ENCODE data around the gene LYRM1. TPM values are rescaled to one million over a fixed set of nuclear protein-coding genes. Genes with fewer than 3 reads are reported as not detected.

Gene LYRM1
- polyA plus RNA-seq, 2 of the 4 experiments (the other 2 are of a cell fraction): 38.6 to 44.0 TPM

- ATAC-seq (no peak), FAIRE-seq (no peak), DNase-seq (ENCODE audit: low read depth in 1 of 2, low spot score in 1 of 2) (no peak)
- Histone ChIP-seq H3K4me3 (no peak overlapping the region), H3K27ac (peak overlapping the region; percentile 87 to 94), H3K4me1 (peaks cover 58% of the 10 kb centered on the region), H3K4me2 (peak overlapping the region; percentile 68), H3K9me3 (no peaks in the 10 kb centered on the region)
- no peak for TF ChIP-seq CBX2 (IDR thresholded peaks at IDR 0.05; ENCODE audit: borderline replicate concordance, low read depth)
- TF ChIP-seq JUN (IDR thresholded peaks at IDR 0.05): no peak
- no peak for TF ChIP-seq ZC3H11A (IDR thresholded peaks at IDR 0.05)
- no peak for TF ChIP-seq JUNB (IDR thresholded peaks at IDR 0.05)
- no peak for TF ChIP-seq CHD4 (IDR thresholded peaks at IDR 0.05; ENCODE audit: borderline replicate concordance)
- no peak for TF ChIP-seq HMGXB4 (CRISPR knock-in tag; IDR thresholded peaks at IDR 0.05; ENCODE audit: borderline replicate concordance)
- no peak for TF ChIP-seq FOXS1 (CRISPR knock-in tag; IDR thresholded peaks at IDR 0.05)
- no peak for TF ChIP-seq EP300 (IDR thresholded peaks at IDR 0.05)
- no peak for TF ChIP-seq MAX (IDR thresholded peaks at IDR 0.05)
- no peak for TF ChIP-seq CTCF (IDR thresholded peaks at IDR 0.05)
- CTCF ChIA-PET: interaction anchor here (1.1 to 5.4 kb wide), 8 partner anchors 8 to 434 kb away, joined by 3 to 50 read pairs (median 6); partner anchors contain the start of genes ERI2 and REXO5
- POLR2A ChIA-PET: interaction anchor here (1.2 to 3.2 kb wide), 2 partner anchors 15 to 33 kb away, joined by 4 to 9 read pairs; partner anchors contain the start of genes DCUN1D3 and LYRM1
- WGBS (ENCODE audit: missing lambda C conversion rate): 86% methylated on average over 3 of the region's 3 CpGs
These were observed 33.8 kb upstream of the LYRM1 start for GRCh38 chr16:20866801-20867200.

- CTCF ChIA-PET: interaction anchor here (1.0 to 5.4 kb wide), 6 partner anchors 11 to 433 kb away, joined by 3 to 50 read pairs (median 6); partner anchors contain the start of genes ERI2 and REXO5
- 84% methylated on average over 2 of the region's 2 CpGs for WGBS (ENCODE audit: missing lambda C conversion rate)
- POLR2A ChIA-PET: interaction anchor here (3.2 kb wide), 1 partner anchor 33 kb away, joined by 9 read pairs; the partner anchor contains the start of genes DCUN1D3 and LYRM1
- no peaks in the 10 kb centered on the region for H3K9me3 ChIP-seq
- no peak overlapping the region; the same call in 2 of the 3 replicates for H3K4me2 ChIP-seq
- ATAC-seq (no peak), FAIRE-seq (no peak), DNase-seq (ENCODE audit: low read depth in 1 of 2, low spot score in 1 of 2) (no peak)
- peak overlapping the region in 1 of 2 experiments; percentile 87; a peak in 3 of 6 replicates for H3K27ac ChIP-seq
- no peak overlapping the region for H3K4me3 ChIP-seq
- TF ChIP-seq PHF8 (IDR thresholded peaks at IDR 0.05; ENCODE audit: borderline replicate concordance, low read depth) (no peak), NR3C1 (IDR thresholded peaks at IDR 0.05) (no peak), RFX5 (IDR thresholded peaks at IDR 0.05) (no peak), HOXB5 (CRISPR knock-in tag; IDR thresholded peaks at IDR 0.05) (no peak), CHD2 (IDR thresholded peaks at IDR 0.05; ENCODE audit: low read length, partially characterized antibody) (no peak), KDM5A (IDR thresholded peaks at IDR 0.05) (no peak), FOXS1 (CRISPR knock-in tag; IDR thresholded peaks at IDR 0.05) (no peak), CHD4 (IDR thresholded peaks at IDR 0.05; ENCODE audit: borderline replicate concordance) (no peak), RCOR1 (IDR thresholded peaks at IDR 0.05; ENCODE audit: low read depth, low read length) (no peak), ELK1 (IDR thresholded peaks at IDR 0.05; ENCODE audit: low read depth, low read length) (no peak), RARB (CRISPR knock-in tag; IDR thresholded peaks at IDR 0.05) (no peak), NPAS2 (CRISPR knock-in tag; IDR thresholded peaks at IDR 0.05; ENCODE audit: borderline replicate concordance) (no peak), CBX8 (IDR thresholded peaks at IDR 0.05) (no peak), ZNF302 (CRISPR knock-in tag; IDR thresholded peaks at IDR 0.05) (no peak), HDAC2 (IDR thresholded peaks at IDR 0.05) (no peak), NFE2L2 (conservative IDR thresholded peaks at IDR 0.05; ENCODE audit: low read length) (no peak)
- TF ChIP-seq, protein P1, sequence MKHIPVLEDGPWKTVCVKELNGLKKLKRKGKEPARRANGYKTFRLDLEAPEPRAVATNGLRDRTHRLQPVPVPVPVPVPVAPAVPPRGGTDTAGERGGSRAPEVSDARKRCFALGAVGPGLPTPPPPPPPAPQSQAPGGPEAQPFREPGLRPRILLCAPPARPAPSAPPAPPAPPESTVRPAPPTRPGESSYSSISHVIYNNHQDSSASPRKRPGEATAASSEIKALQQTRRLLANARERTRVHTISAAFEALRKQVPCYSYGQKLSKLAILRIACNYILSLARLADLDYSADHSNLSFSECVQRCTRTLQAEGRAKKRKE (CRISPR knock-in tag; IDR thresholded peaks at IDR 0.05; ENCODE audit: low read depth): no peak
- H3K4me1 ChIP-seq: peaks cover 58% of the 10 kb centered on the region
These were observed 33.0 kb upstream of the LYRM1 start for GRCh38 chr16:20867585-20867984.
